Activated CD4-positive, alpha-beta T cell treated with anti-CD3 and anti-CD28 coated beads, Interleukin-2, amount 10 ng/mL, durations not matched to agents 24 days and 14 days (primary cell): ENCODE measurements around the gene CCDC92B. TPM values are rescaled to one million over a fixed set of nuclear protein-coding genes. Genes with fewer than 3 reads are reported as not detected.

ENCODE experiments used
- total RNA-seq: library from RNA; stranded (reverse); gene quantifications from 2 replicates; pipeline ENCODE4 v1.2.3, GENCODE V29; 2022

The CCDC92B gene
- total RNA-seq, 1 donor from 2014 or later, result 0.14 TPM

Other genes starting within 250 kb of the CCDC92B start
- 59.5 and 61.1 TPM in 2 replicates for gene METTL16, start 237.8 kb downstream of the CCDC92B start, total RNA-seq
- gene PAFAH1B1, start 156.0 kb downstream of the CCDC92B start, total RNA-seq, result 166 and 170 TPM in 2 replicates
- gene CLUH, start 37.9 kb downstream of the CCDC92B start, total RNA-seq, result 178 and 193 TPM in 2 replicates
- gene RAP1GAP2, start 46.8 kb upstream of the CCDC92B start, total RNA-seq, result 0.79 and 1.5 TPM in 2 replicates